ENCODE results near the gene KLF7. TPM values are rescaled to one million over a fixed set of nuclear protein-coding genes. Genes with fewer than 3 reads are reported as not detected.
"Not testable (repeated sequence)": the region's sequence is repeated elsewhere in the genome, so short reads cannot be mapped to it uniquely, and the experiment has no call there.

Gene KLF7
- total RNA-seq, 2 experiments from 2014 or later: 28.3 to 31.4 TPM

GRCh38 chr2:207037023-207037422, 128.7 kb downstream of the KLF7 start:
- H3K9me3 Mint-ChIP-seq; H3K36me3 Mint-ChIP-seq (ENCODE audit: low read depth); H3K27ac Mint-ChIP-seq; H3K4me3 Mint-ChIP-seq; H3K4me1 Mint-ChIP-seq; POLR2A ChIA-PET; DNase-seq; CTCF ChIA-PET: not testable (repeated sequence)
- peaks cover 13% of the 10 kb centered on the region for H3K27me3 Mint-ChIP-seq

GRCh38 chr2:207035875-207036274, 129.9 kb downstream of the KLF7 start:
- H3K9me3 Mint-ChIP-seq: peaks cover 10% of the 10 kb centered on the region
- H3K27me3 Mint-ChIP-seq: peaks cover 15% of the 10 kb centered on the region
- no peaks in the 10 kb centered on the region for H3K36me3 Mint-ChIP-seq (ENCODE audit: low read depth)
- H3K4me1 Mint-ChIP-seq: no peaks in the 10 kb centered on the region
- ChIA-PET POLR2A (no interaction called here), CTCF (no interaction called here)
- no peak for DNase-seq
- no peak overlapping the region for H3K4me3 Mint-ChIP-seq
- no peak overlapping the region for H3K27ac Mint-ChIP-seq

- Mint-ChIP-seq H3K4me3 (no peak overlapping the region), H3K4me1 (no peaks in the 10 kb centered on the region), H3K27me3 (peaks cover 14% of the 10 kb centered on the region), H3K36me3 (ENCODE audit: low read depth) (no peaks in the 10 kb centered on the region), H3K9me3 (peaks cover 10% of the 10 kb centered on the region), H3K27ac (no peak overlapping the region)
- CTCF ChIA-PET: interaction anchor here (0.6 kb wide), 1 partner anchor 612 kb away, joined by 3 read pairs; no protein-coding TSS in a partner anchor
- POLR2A ChIA-PET: no interaction called here
- DNase-seq: no peak
Observed at GRCh38 chr2:207032490-207032889, 133.3 kb downstream of the KLF7 start.

Other genes starting within 250 kb of the KLF7 start
- not detected for gene CPO, start 226.4 kb downstream of the KLF7 start, total RNA-seq